Measurements from ENCODE around the gene TMEM91. TPM values are rescaled to one million over a fixed set of nuclear protein-coding genes. Genes with fewer than 3 reads are reported as not detected.

TMEM91 gene
- total and polyA plus RNA-seq, 9 of the 15 experiments (the other 6 are each of a cell fraction or from before 2014, with no cell fraction given): 1.2 to 5.2 (median 2.7) TPM

DNA sequence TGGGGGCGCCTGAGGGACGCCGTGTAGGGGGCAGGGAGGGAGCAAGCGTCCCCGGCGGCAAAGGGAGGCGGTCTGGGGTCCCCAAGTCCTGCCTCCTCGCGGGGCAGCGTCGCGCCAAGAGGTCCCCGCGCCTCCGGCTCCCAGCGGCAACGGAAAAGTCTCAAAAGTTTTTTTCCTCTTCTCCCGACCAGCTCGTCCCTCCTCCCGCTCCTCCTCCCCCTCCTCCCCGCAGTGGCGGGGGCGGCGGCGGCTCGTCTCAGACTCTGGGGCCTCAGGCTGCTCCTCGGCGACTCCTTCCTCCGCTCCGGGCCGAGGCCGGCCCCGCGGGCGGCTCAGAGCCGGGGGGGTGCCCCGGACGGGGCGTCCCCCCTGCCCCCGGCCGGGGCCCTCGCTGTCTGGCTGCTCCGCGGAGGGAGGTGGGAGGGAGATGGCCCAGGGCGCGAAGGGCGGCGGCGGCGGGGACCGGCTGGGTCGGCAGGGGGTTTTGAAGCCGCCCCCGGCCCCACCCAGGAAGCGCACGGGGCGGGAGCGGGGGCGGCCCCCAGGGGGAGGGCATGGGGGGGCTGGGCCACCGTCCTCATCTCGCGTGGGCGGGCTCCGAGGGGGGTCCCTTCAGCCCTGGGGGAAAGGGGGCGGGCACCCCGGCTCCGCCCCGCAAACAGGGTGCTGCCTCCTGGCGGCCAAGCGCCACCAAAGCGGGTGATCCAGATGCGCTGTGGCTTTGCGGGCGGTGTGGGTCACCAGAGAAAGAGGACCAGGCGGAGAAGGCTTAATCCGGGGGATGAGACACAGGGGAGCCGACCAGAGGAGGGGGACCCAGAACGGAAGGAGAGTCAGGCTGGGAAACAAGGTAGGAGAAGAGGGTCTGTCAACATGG lies 22.6 kb upstream of the TMEM91 start, which contains the start of gene TGFB1 (continued):
- no peak for TF ChIP-seq ARID1B (IDR thresholded peaks at IDR 0.05)
- TF ChIP-seq NCOA4 (IDR thresholded peaks at IDR 0.05; ENCODE audit: partially characterized antibody): no peak
- no peak for TF ChIP-seq RBM15 (IDR thresholded peaks at IDR 0.05; ENCODE audit: insufficient read depth, low read length)
- no peak for TF ChIP-seq ARNT (IDR thresholded peaks at IDR 0.05)
- TF ChIP-seq SP1 (CRISPR knock-in tag; IDR thresholded peaks at IDR 0.05): peak; percentile 92
- no peak for TF ChIP-seq RBM14 (IDR thresholded peaks at IDR 0.05; ENCODE audit: borderline replicate concordance, insufficient read depth, low read depth, low read length)
- TF ChIP-seq KLF1 (tag; IDR thresholded peaks at IDR 0.05): no peak
- TF ChIP-seq NONO (IDR thresholded peaks at IDR 0.05; ENCODE audit: low read depth in 2 of 2, low read length in 1 of 2): peak; percentile 83 to 96
- TF ChIP-seq ZNF778 (CRISPR knock-in tag; IDR thresholded peaks at IDR 0.05): no peak
- no peak for TF ChIP-seq HCFC1 (IDR thresholded peaks at IDR 0.05; ENCODE audit: low read depth, low read length)
- TF ChIP-seq, protein P1, sequence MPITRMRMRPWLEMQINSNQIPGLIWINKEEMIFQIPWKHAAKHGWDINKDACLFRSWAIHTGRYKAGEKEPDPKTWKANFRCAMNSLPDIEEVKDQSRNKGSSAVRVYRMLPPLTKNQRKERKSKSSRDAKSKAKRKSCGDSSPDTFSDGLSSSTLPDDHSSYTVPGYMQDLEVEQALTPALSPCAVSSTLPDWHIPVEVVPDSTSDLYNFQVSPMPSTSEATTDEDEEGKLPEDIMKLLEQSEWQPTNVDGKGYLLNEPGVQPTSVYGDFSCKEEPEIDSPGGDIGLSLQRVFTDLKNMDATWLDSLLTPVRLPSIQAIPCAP (CRISPR knock-in tag; IDR thresholded peaks at IDR 0.05; ENCODE audit: borderline replicate concordance): no peak
- no peak; a peak in 1 of 4 replicates for TF ChIP-seq SRF (CRISPR knock-in tag; IDR thresholded peaks at IDR 0.05)
- TF ChIP-seq PRMT5 (CRISPR knock-in tag; IDR thresholded peaks at IDR 0.05): no peak
- no peak for TF ChIP-seq ZNF253 (CRISPR knock-in tag; conservative IDR thresholded peaks at IDR 0.05)
- 0 out of 2 replicates have a peak, but pooled peaks have one; percentile 60 for TF ChIP-seq TARDBP (IDR thresholded peaks at IDR 0.05)
- no peak for TF ChIP-seq MEIS2 (IDR thresholded peaks at IDR 0.05; ENCODE audit: partially characterized antibody)
- TF ChIP-seq ZNF507 (tag; conservative IDR thresholded peaks at IDR 0.05): no peak
- TF ChIP-seq, protein P2, sequence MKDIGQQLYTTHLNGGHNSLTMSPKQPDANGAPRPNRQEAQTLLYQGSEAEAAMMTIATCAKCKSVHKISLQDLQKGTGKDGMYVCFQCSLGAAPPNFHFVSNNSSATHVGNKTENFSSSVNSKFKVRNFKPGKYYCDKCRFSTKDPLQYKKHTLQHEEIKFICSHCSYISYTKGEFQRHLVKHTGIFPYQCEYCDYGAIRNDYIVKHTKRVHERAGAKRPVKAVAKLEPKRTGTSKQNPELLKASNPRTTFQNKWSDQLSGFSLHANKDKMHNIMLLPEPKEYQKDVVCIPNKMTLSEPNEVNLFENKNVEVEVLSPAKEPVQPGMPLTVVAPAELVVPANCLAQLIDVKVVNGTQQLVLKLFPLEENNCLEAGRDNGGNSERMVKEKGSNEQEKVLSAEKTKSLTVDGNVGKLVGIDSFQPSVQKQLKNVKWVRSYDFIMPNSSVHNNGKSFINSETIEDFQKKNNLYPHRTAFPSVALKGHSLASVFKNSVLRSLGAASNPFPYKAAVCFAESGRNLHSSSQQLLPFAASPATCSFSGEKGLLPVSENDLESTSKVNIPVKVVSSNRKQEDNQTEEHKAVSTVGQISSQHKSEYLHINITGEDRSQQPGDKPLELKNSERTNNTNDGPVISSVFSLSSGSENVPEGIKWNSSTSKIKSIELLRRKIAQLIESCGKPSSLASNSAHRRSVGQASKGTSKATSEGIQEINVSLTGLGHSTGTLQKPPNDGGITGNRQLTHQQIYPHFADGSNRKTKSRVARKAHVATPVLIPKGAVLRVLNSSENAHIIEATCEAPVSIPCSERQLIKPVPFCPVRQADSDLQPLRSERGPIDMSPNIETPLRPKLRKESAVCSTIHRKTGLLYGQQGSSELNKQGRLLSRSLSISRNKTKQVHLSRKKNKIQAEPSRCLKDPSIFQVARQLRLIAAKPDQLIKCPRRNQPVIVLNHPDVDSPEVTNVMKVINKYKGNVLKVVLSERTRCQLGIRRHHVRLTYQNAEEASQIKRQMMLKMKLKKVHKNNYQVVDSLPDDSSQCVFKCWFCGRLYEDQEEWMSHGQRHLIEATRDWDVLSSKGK (CRISPR knock-in tag; IDR thresholded peaks at IDR 0.05): no peak
- TF ChIP-seq, protein P3, sequence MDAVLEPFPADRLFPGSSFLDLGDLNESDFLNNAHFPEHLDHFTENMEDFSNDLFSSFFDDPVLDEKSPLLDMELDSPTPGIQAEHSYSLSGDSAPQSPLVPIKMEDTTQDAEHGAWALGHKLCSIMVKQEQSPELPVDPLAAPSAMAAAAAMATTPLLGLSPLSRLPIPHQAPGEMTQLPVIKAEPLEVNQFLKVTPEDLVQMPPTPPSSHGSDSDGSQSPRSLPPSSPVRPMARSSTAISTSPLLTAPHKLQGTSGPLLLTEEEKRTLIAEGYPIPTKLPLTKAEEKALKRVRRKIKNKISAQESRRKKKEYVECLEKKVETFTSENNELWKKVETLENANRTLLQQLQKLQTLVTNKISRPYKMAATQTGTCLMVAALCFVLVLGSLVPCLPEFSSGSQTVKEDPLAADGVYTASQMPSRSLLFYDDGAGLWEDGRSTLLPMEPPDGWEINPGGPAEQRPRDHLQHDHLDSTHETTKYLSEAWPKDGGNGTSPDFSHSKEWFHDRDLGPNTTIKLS (IDR thresholded peaks at IDR 0.05; ENCODE audit: borderline replicate concordance, low read depth): no peak
- TF ChIP-seq TCFL5 (CRISPR knock-in tag; conservative IDR thresholded peaks at IDR 0.05): no peak
- no peak for TF ChIP-seq BDP1 (IDR thresholded peaks at IDR 0.05; ENCODE audit: insufficient read depth, insufficient read length)
- no peak for TF ChIP-seq CBFB (CRISPR knock-in tag; IDR thresholded peaks at IDR 0.05)

Data from K562 (cell line).